Lung (tissue), 12 donors: Measurements from ENCODE around the gene TOR1B. TPM values are rescaled to one million over a fixed set of nuclear protein-coding genes. Genes with fewer than 3 reads are reported as not detected.

ENCODE experiments used
- ATAC-seq: fragments of 200-7000 bp; cut with Tn5 transposase; one replicate; pipeline ENCODE4 v1.9.1; 2020; ENCODE audit warnings: moderate number of reproducible peaks; ENCODE audit not compliant: insufficient read depth, low FRiP score
- DNase-seq, 3 donors: peaks; one replicate each; pipeline ENCODE4 v3.0.0-alpha.2; 2013 to 2017
- H3K27ac ChIP-seq, 2 donors: one replicate each; pipeline ENCODE4 v1.5.1; 2013; ENCODE audit warnings: mild to moderate bottlenecking in 2 of 2, moderate library complexity in 2 of 2, control low read depth in 1 of 2, inconsistent platforms in 1 of 2, low read depth in 1 of 2, low read length in 1 of 2
- H3K27me3 ChIP-seq, 3 donors: one replicate each; pipeline ENCODE4 v1.5.1; 2013; ENCODE audit warnings: low read length in 2 of 3; ENCODE audit not compliant: control insufficient read depth in 3 of 3, insufficient read depth in 3 of 3
- H3K36me3 ChIP-seq, 4 donors: one replicate each; pipeline ENCODE4 v1.5.1; 2013; ENCODE audit warnings: low read length in 4 of 4, mild to moderate bottlenecking in 1 of 4, moderate library complexity in 1 of 4; ENCODE audit not compliant: control insufficient read depth in 4 of 4, insufficient read depth in 4 of 4
- H3K4me1 ChIP-seq, 5 donors: one replicate each; pipeline ENCODE4 v1.5.1; 2013; ENCODE audit warnings: low read length in 5 of 5, mild to moderate bottlenecking in 2 of 5, moderate library complexity in 1 of 5; ENCODE audit not compliant: control insufficient read depth in 5 of 5, insufficient read depth in 5 of 5
- H3K4me3 ChIP-seq: one replicate; pipeline ENCODE4 v1.5.1; 2013; ENCODE audit warnings: mild to moderate bottlenecking, control low read depth, moderate library complexity
- H3K9ac ChIP-seq, 2 donors: one replicate each; pipeline ENCODE4 v1.5.1; 2013; ENCODE audit warnings: low read length in 2 of 2, control low read depth in 1 of 2; ENCODE audit not compliant: insufficient read depth in 1 of 2
- H3K9me3 ChIP-seq, 4 donors: one replicate each; pipeline ENCODE4 v1.5.1; 2013; ENCODE audit warnings: low read length in 3 of 4, mild to moderate bottlenecking in 1 of 4, moderate library complexity in 1 of 4; ENCODE audit not compliant: control insufficient read depth in 4 of 4, insufficient read depth in 3 of 4
- WGBS, 2 donors: extraction: QIAGEN DNeasy Blood & Tissue Kit; methylation state at CpG; one replicate each; pipeline ENCODE4 v1.1.7; 2013; 5-methylcytosine and 5-hydroxymethylcytosine counted together
- polyA plus RNA-seq, 2 donors: library from polyadenylated mRNA; stranded (reverse); fragments of 200-250 nt; gene quantifications; one replicate each; pipeline ENCODE4 v1.2.1, GENCODE V29; 2013
- total RNA-seq, 2 donors: library from RNA; depleted of rRNA in 1 of 2; stranded (reverse); fragments of >200 nt in 1 of 2; gene quantifications; one replicate each; pipeline ENCODE4 v1.2.1, GENCODE V29; 2014 to 2021
- TF ChIP-seq, protein P1 (sequence below): IDR thresholded peaks from 2 replicates; pipeline ENCODE4 v1.5.1; 2012; ENCODE audit warnings: mild to moderate bottlenecking; ENCODE audit errors: control extremely low read depth, extremely low read depth
- donor health status: control.
- donor health status: control.
- donor health status: Bipolar disorder and iron deficiency.
- donor health status: healthy.
- donor health status: DM: yes; HTN: yes; CAD: no.

The TOR1B gene
- total and polyA plus RNA-seq, 4 donors: 10.1 to 26.7 (median 26.0) TPM

DNA sequence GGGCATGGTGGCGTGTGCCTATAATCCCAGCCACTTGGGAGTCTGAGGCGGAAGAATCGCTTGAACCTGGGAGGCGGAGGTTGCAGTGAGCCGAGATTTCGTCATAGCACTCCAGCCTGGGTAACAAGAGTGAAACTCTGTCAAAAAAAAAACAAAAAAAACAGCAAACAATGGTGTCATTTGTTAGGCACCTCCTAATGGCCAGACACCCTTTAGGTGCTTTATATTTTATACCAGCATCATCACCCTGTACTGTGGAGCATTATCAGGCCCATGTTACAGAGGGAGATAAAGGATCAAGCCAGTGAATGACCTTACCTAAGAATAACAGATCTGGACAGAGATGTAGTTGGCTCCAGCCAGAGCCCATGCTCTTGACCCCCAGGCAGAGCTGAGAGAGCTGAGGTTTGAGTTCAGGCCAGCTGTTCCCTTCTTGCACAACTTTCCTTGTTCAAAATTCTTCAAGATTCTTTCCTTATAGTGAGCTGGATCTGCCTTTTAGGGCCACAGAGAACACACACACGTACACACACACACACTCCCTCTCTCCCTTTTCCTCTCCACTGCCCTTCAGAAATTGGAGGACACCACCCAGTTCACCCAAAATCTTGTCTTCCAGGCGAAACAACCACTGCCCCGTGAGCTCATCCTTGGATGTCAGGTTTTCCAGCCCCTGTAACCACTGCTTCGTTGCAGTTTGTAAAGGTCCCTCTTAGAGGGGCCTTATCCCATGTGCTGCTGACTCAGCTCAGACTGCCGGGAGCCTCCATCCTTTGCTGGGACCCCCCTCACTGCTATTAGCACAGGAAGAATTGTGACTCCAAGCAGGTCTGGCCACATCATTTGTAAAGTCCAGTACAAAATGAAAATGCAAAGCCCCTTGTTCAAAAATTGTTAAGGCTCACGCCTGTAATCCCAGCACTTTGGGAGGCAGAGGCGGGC is 39.7 kb upstream of the TOR1B start:
- H3K36me3 ChIP-seq: no peaks in the 10 kb centered on the region
- WGBS, 2 donors: 60 to 69% methylated on average over 13 of the region's 13 CpGs
- TF ChIP-seq, protein P1, sequence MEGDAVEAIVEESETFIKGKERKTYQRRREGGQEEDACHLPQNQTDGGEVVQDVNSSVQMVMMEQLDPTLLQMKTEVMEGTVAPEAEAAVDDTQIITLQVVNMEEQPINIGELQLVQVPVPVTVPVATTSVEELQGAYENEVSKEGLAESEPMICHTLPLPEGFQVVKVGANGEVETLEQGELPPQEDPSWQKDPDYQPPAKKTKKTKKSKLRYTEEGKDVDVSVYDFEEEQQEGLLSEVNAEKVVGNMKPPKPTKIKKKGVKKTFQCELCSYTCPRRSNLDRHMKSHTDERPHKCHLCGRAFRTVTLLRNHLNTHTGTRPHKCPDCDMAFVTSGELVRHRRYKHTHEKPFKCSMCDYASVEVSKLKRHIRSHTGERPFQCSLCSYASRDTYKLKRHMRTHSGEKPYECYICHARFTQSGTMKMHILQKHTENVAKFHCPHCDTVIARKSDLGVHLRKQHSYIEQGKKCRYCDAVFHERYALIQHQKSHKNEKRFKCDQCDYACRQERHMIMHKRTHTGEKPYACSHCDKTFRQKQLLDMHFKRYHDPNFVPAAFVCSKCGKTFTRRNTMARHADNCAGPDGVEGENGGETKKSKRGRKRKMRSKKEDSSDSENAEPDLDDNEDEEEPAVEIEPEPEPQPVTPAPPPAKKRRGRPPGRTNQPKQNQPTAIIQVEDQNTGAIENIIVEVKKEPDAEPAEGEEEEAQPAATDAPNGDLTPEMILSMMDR: no peak
- no peaks in the 10 kb centered on the region for H3K27me3 ChIP-seq
- peak overlapping the region; percentile 5 to 26 for H3K27ac ChIP-seq
- DNase-seq (peak; percentile 81 to 94 (median 89)), ATAC-seq (peak; percentile 13)
- H3K4me1 ChIP-seq: peaks cover 0 to 37% (median 9%) of the 10 kb centered on the region in 5 donors
- H3K9me3 ChIP-seq: no peaks in the 10 kb centered on the region
- peak overlapping the region in 1 of 2 donors; percentile 82 for H3K9ac ChIP-seq
- no peak overlapping the region for H3K4me3 ChIP-seq

DNA sequence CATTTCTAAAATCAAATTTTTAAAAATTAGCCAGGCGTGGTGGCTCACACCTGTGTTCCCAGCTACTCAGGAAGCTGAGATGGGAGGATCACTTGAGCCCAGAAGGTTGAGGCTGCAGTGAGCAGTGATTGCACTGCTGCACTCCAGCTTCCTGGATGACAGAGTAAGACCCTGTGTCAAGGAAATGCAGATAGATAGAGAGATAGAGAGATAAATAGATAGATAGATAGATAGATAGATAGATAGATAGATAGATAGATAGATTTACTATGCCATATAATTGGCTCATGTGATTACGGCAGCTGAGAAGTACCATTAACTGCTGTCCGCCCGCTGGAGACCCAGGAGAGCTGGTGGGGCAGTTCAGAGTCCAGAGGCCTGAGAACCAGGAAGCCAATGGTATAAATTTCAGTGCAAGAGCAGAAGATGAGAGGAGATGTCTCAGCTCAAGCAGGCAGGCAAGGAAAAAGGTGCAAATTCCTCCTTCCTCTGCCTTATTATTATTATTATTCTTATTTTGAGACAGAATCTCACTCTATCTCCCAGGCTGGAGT is 37.1 kb upstream of the TOR1B start:
- H3K36me3 ChIP-seq: no peaks in the 10 kb centered on the region
- H3K4me1 ChIP-seq: peaks cover 0 to 36% (median 9%) of the 10 kb centered on the region in 5 donors
- TF ChIP-seq, protein P1: no peak
- 91 to 97% methylated on average over 4 of the region's 4 CpGs for WGBS, 2 donors
- no peak for DNase-seq
- no peak overlapping the region for H3K4me3 ChIP-seq
- H3K9me3 ChIP-seq: no peaks in the 10 kb centered on the region
- no peak overlapping the region for H3K27ac ChIP-seq
- H3K9ac ChIP-seq: no peak overlapping the region
- ATAC-seq: no peak
- H3K27me3 ChIP-seq: no peaks in the 10 kb centered on the region

- Histone ChIP-seq H3K27ac (no peak overlapping the region), H3K27me3 (no peaks in the 10 kb centered on the region), H3K9ac (no peak overlapping the region), H3K4me1 (peaks cover 0 to 9% (median 0%) of the 10 kb centered on the region in 5 donors), H3K36me3 (no peaks in the 10 kb centered on the region), H3K4me3 (no peak overlapping the region), H3K9me3 (no peaks in the 10 kb centered on the region)
- TF ChIP-seq, protein P1: no peak
- DNase-seq (no peak), ATAC-seq (no peak)
- 95 to 99% methylated on average over 6 of the region's 6 CpGs for WGBS, 2 donors
Measured at GRCh38 chr9:129768486-129768885, 34.5 kb upstream of the TOR1B start.
